ENCODE data around the gene FAM131B.

DNA sequence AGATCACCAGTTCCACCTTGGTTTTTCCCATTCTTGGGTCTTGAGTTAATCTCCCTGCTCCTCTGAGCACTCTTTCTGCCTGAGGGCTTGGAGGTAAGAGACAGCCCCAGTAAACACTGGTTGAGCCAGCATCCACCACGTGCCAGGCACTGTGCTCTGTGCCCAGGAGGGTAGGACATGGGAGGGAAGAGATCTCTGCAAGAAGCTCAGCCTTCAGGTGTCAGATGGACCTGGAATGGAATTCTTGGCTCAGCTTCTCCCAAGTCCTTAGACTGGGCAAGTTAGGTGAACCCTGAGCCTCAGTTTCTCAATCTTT, 21.1 kb upstream of the FAM131B start:
- TF ChIP-seq CTCF (IDR thresholded peaks at IDR 0.05) = no peak
- TF ChIP-seq POLR2A (IDR thresholded peaks at IDR 0.05) = no peak
- no peak for TF ChIP-seq POLR2AphosphoS5 (IDR thresholded peaks at IDR 0.05)
